HG03060 (cell line): ENCODE data around the gene THOC6.

Experiments
- ATAC-seq: cut with Tn5 transposase; IDR thresholded peaks from one replicate; pipeline ENCODE4 v1.9.1; 2021; ENCODE audit warnings: low read depth, moderate number of reproducible peaks; ENCODE audit not compliant: unreplicated experiment

Gene THOC6

DNA sequence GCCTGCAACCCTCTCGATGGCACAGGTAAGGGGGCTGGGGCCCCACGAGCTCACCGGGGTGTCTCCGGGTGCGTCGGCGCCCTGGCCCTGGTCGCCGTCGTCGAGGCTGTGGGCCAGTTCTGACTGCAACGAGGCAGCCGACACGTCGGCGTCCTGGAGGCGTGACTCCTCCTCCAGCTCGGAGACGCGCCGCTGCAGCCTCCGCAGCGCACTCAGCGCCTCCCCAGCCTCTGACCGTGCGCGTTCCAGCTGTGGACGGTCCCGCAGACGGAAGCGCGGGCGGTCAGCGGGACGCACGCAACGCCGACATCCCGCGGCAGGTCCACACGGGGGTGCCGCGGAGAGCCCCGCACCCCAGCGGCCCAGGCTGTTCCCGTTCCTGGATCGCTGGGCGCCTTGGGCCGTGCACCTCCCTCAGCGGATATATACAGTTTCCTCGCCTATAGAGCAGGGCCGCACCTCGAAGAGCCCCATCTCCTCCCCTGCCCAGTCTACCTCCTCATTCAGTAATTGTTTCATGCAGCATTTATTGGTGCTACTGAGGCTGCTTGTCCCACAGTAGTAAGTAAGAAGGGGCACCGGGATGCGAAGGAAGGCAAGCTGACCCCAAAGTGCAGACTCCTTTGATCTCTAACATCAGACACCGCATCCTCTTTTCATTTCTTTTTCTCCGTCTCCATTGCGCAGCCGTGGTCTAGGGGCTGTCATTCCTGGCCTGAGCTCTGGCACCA lies 5.8 kb downstream of the THOC6 start:
- no peak for ATAC-seq

- no peak for ATAC-seq
These were observed 6.7 kb downstream of the THOC6 start for GRCh38 chr16:3030222-3031212.

- no peak for ATAC-seq
These were observed 8.8 kb downstream of the THOC6 start for GRCh38 chr16:3032624-3033023.

DNA sequence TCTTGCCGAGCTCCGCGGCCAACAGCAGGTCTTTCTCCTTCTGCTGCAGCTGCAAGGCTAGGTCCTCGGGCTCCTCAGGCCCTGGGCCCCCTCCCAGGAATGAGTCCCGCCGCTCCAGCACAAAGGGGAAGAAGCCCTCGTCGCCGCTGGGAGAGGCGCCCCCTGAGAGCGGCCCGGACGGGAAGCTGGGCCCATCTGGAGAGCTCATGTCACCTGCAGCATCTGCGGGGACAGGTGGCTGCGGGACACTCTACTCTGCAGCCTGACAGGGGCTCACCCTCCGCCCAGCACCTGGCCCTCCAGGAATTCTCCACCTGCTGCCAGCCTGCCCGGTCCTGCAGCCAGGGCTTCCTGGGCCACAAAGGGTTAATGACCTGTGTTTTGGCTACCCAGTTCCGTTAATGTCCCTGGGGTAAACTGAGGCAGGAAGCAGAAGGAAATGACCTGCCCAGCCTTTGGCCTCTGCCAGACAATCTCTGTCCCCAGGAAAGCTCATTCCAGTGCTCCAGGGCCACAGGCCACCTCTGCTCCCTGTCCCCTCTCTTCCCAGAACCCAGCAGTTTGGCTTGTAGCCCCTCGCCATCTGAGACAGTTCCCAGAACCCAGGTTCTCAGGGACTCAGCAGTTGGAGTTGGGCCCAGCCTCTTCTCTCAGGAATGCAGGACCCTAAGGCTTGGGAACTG lies 11.6 kb downstream of the THOC6 start:
- ATAC-seq = no peak

DNA sequence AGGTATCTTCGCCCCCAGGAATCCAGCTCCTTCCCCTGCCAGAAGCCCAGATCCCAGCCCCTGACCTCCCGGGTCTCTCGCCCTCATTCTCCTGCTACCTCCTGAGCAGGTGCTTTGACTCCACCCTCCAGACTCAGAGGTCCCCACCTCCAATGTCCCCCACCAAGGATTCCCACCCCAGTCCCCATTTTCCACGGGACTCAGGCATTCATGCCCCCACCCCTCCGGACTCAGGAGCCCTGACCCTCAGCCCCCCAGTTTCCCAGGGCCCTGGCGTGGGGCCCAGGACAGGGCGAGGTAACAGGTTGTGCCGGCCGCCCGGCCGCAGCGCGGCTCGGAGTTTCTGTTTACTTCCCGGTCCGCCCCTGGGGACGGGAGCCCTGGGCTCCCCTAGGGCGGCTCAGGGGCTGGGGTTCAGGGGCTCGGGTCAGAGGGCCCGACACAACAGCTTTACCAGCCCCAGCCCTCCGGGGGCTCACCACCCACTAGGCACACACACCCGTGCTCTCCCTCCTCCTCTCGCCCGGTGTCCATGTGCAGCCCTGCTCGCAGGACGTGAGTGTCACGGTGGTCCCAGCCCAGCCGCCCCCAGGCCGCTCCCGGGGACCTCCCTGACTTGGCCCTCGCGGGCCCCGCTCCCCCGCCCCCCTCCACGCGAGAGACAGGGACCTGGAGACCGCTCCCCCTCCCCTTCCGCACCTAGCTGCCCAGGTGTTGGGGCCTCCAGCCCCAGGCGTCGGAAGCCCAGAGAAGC lies 12.3 kb downstream of the THOC6 start:
- ATAC-seq = no peak

DNA sequence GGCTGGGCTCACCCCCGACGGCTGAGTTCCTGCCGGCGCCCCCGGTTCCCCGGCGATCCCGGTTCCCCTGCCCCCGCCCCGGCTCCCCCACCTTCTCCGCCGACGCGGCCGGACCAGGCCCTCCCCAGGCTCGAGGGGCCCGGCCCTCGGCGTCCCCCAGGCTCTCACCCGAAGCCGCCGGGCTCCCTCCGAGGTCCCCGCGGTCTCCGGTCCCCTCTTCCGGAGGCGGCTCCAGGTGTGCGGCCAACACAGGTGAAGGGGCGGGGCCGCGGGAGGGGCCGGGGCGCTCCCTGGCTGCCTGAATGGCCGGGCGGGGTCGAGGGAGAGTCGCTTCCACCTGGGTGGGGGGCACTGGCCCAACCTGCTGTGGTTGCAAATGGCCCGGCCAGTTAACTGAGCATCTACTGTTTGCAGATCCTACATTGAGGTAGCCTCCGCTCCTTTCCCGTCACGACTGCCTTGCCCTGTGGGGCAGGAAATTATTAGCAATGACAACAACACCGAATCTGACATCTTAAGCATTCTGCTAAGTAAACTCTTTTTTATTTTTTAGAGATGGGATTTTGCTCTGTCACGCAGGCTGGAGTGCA lies 13.0 kb downstream of the THOC6 start, which contains the start of gene BICDL2:
BICDL2 (minus strand) TSS at position 219 of the 590 bp plus-strand sequence. CDS start 1,448 bp downstream, outside the sequence.
- no peak for ATAC-seq

- ATAC-seq = no peak
These were observed 14.4 kb downstream of the THOC6 start for GRCh38 chr16:3038256-3038655.

DNA sequence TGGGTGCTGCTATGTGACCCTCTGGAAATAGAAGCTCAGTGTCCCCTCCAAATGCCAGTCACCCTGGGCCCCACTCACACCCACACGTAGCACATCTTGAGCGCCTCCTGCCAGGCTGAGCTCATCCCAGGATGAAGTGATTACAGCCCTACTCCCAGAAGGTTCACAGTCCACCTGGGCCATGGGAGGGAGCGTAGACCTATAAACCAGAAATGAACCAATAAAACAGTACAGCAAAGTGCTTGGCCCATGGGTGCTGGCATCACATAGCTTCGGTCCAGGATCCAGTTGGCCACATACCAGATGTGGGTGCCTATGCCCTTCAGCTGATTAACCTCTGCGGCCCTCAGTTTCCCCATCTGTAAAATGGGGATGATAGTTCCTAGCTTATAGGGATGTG lies 15.1 kb downstream of the THOC6 start:
- no peak for ATAC-seq

GRCh38 chr16:3042376-3042775 lies 18.5 kb downstream of the THOC6 start:
- no peak for ATAC-seq

DNA sequence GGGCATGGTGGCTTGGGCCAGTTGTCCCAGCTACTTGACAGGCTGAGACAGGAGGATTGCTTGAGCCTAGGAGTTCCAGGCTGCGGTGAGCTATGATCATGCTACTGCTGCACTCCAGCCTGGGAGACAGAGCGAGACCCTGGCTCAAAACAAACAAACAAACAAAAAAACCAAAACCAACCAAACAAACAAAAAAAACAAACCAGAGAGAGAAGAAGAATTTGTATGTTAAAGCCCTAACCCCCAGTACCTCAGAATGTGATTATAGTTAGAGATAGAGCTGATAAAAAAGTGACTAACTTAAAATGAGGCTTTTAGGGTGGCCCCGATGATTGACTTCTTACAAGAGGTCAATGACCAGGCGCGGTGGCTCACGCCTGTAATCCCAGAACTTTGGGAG lies 20.9 kb downstream of the THOC6 start:
- no peak for ATAC-seq

DNA sequence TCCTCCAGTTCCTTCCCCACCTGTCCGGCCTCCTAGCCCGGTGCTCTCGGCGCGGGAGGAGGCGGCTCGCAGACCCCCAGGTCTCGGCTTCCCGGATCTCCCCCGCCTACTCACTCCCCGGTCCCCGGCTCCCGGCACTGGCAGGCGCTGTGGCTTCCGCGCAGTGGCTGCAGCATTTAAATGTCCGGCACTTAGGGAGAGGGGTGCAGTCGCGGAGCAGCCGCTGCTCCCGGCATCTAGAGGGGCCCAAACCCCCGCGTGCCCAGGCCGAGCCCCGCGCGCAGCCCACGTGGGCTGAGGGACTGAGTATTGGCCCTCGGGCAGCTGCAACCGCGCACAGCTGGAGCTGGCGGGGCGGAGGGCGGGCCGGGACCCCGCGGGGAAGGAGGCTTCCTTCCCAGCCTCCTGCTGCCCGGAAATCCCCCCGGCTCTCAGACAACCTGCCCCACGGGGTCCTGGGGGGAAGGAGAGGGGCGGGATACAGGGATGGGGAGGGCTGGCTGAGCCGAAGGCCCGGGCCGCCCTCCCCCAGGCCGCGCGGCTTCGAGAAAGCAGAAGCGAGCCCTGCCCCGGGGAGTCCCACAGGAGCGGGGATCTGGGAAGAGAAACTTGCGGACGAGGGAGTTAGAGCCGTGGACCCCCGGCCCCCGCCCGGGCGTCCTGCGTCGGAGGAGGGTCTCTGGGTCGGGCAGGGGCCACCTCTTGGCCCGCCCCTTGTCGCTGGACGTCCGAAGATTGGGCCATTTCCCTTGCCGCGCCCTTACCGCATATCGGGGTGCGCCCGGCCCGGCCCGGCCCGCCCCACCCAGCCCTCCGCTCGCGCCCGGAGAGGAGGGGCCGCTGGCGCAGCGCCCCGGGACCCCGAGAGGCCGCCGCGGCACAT lies 22.2 kb downstream of the THOC6 start, which contains the start of gene MMP25:
MMP25 (plus strand) TSS at position 804 of the 883 bp plus-strand sequence. CDS start 357 bp downstream, outside the sequence.
- no peak for ATAC-seq

- ATAC-seq = no peak
These were observed 23.0 kb downstream of the THOC6 start for GRCh38 chr16:3046641-3047386.

- no peak for ATAC-seq
These were observed 23.5 kb downstream of the THOC6 start for GRCh38 chr16:3047387-3047720.

- no peak for ATAC-seq
These were observed 26.2 kb downstream of the THOC6 start for GRCh38 chr16:3049921-3050481.

GRCh38 chr16:3050487-3050886 lies 26.7 kb downstream of the THOC6 start:
- no peak for ATAC-seq

DNA sequence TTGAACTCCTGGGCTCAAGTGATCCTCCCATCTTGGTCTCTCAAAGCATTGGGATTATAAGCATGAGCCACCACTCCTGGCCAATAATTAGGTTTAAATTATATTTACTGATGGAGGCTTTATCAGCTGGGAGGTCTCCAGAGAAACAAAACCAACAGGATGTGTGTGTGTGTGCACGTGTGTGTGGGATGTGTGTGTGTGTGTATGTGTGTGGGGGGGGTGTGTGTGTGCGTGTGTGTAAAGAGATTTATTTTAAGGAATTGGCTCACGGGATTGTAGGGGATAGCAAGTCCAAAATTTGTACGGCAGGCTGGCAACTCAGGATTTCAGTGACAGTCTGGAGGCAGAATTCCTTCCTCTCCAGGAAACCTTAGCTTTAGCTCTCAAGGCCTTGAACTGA lies 27.2 kb downstream of the THOC6 start:
- no peak for ATAC-seq

DNA sequence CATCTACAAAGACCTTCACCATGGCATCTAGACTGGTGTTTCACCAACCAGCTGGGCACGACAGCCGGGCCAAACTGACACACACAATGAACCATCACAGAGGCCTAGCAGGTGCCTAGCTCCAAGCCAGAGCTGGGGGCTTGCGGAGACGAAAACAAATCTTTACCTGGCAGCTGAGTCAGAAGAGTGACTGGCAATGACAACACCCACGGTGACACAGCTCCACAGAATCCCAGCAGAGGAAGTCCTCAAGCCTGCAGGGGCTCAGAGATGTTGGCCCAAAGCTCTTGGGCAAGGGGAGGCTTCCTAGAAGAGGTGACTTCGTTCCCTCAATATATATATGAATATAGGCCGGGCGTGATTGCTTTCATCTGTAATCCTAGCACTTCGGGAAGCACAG lies 27.7 kb downstream of the THOC6 start:
- ATAC-seq = no peak
